Measurements from ENCODE around the gene HAUS6. TPM values are rescaled to one million over a fixed set of nuclear protein-coding genes. Genes with fewer than 3 reads are reported as not detected.
A peak's percentile ranks its signal among the peaks of the same experiment; 100 is the strongest.
"Not testable (repeated sequence)": the region's sequence is repeated elsewhere in the genome, so short reads cannot be mapped to it uniquely, and the experiment has no call there.

HAUS6 gene
- total and polyA plus RNA-seq, 8 donors, result 1.7 to 5.1 (median 2.7) TPM

GRCh38 chr9:19108038-19108437 lies 5.3 kb upstream of the HAUS6 start:
- TF ChIP-seq CTCF (IDR thresholded peaks at IDR 0.05), result no peak
- Histone ChIP-seq H3K9me3 (no peaks in the 10 kb centered on the region), H3K4me3 (no peak overlapping the region), H3K4me1 (no peaks in the 10 kb centered on the region), H3K27ac (no peak overlapping the region), H3K27me3 (no peaks in the 10 kb centered on the region), H3K36me3 (no peaks in the 10 kb centered on the region)
- DNase-seq, result no peak
- ATAC-seq, result no peak
- no peak for FAIRE-seq
- intact Hi-C loops (cut with DNase I), result no loop called here

- DNase-seq, result no peak
- H3K27me3 ChIP-seq, result no peaks in the 10 kb centered on the region
- H3K36me3 ChIP-seq, result no peaks in the 10 kb centered on the region
- H3K4me1 ChIP-seq, result peaks cover 0 to 10% (median 4%) of the 10 kb centered on the region in 3 donors
- WGBS, 2 donors, result 59 to 61% methylated on average over 14 of the region's 14 CpGs
- intact Hi-C loops (cut with DNase I), result no loop called here
- ATAC-seq, result no peak
- FAIRE-seq, result no peak
- H3K9me3 ChIP-seq, result no peaks in the 10 kb centered on the region
- no peak overlapping the region for H3K4me3 ChIP-seq
- no peak overlapping the region for H3K27ac ChIP-seq
- no peak for TF ChIP-seq CTCF (IDR thresholded peaks at IDR 0.05)
These were observed 2.0 kb upstream of the HAUS6 start for GRCh38 chr9:19104515-19105282.

GRCh38 chr9:19102181-19102630 lies 498 bp downstream of the HAUS6 start:
- no peak for TF ChIP-seq CTCF (IDR thresholded peaks at IDR 0.05)
- peak in 3 of 6 donors; percentile 53 to 77 (median 68) for DNase-seq
- WGBS, 2 donors, result 1 to 2% methylated on average over 21 of the region's 21 CpGs
- Histone ChIP-seq H3K9me3 (no peaks in the 10 kb centered on the region), H3K4me3 (peak overlapping the region; percentile 38 to 73 (median 52)), H3K27me3 (no peaks in the 10 kb centered on the region), H3K27ac (peak overlapping the region in 3 of 4 donors; percentile 60 to 90 (median 80)), H3K4me1 (peaks cover 0 to 10% (median 4%) of the 10 kb centered on the region in 3 donors), H3K36me3 (no peaks in the 10 kb centered on the region)
- ATAC-seq, result peak; percentile 17 to 63 (median 39)
- FAIRE-seq, result no peak
- intact Hi-C loops (cut with DNase I), result no loop called here

GRCh38 chr9:19101203-19101602 lies 1.5 kb downstream of the HAUS6 start:
- no peaks in the 10 kb centered on the region for H3K27me3 ChIP-seq
- ATAC-seq, result no peak
- no peaks in the 10 kb centered on the region for H3K36me3 ChIP-seq
- 75 to 83% methylated on average over 8 of the region's 8 CpGs for WGBS, 2 donors
- H3K9me3 ChIP-seq, result no peaks in the 10 kb centered on the region
- no peak overlapping the region for H3K27ac ChIP-seq
- DNase-seq, result no peak
- intact Hi-C loops (cut with DNase I), result no loop called here
- H3K4me1 ChIP-seq, result peaks cover 0 to 10% (median 4%) of the 10 kb centered on the region in 3 donors
- no peak for TF ChIP-seq CTCF (IDR thresholded peaks at IDR 0.05)
- H3K4me3 ChIP-seq, result no peak overlapping the region
- no peak for FAIRE-seq

GRCh38 chr9:19097431-19097830 lies 5.3 kb downstream of the HAUS6 start:
- H3K9me3 ChIP-seq; ATAC-seq; H3K4me3 ChIP-seq; H3K27me3 ChIP-seq; intact Hi-C loops (cut with DNase I); H3K27ac ChIP-seq; H3K4me1 ChIP-seq; DNase-seq; FAIRE-seq: not testable (repeated sequence)
- peaks cover 0 to 15% (median 9%) of the 10 kb centered on the region in 3 donors for H3K36me3 ChIP-seq

Measured in pancreas (tissue), 10 donors.